ENCODE data around the gene MYO15B.
"Not testable (repeated sequence)": the region's sequence is repeated elsewhere in the genome, so short reads cannot be mapped to it uniquely, and the experiment has no call there.

Gene MYO15B

GRCh38 chr17:75576661-75577060 is 10.9 kb upstream of the MYO15B start:
- no peak for DNase-seq

GRCh38 chr17:75581121-75581725 is 6.4 kb upstream of the MYO15B start:
- not testable (repeated sequence) for DNase-seq

DNA sequence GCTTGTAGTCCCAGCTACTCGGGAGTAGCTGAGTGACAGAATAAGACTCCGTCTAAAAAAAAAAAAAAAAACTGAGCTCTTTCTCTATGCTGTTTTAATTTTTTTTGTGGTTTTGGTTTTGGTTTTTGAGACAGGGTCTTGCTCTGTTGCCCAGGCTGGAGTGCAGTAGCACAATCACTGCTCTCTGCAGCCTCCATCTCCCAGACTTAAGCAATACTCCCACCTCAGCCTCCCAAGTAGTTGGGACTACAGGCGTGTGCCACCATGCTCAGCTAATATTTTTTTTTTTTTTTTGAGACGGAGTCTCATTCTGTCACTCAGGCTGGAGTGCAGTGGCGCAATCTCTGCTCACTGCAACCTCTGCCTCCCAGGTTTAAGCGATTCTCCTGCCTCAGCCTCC is 4.4 kb upstream of the MYO15B start:
- not testable (repeated sequence) for DNase-seq

GRCh38 chr17:75584849-75585175 is 2.8 kb upstream of the MYO15B start:
- DNase-seq, result no peak

- no peak for DNase-seq
These were observed 1.0 kb downstream of the MYO15B start for GRCh38 chr17:75588596-75589011.

GRCh38 chr17:75589012-75589918 is 1.7 kb downstream of the MYO15B start:
- peak; percentile 81 for DNase-seq

- no peak for DNase-seq
These were observed 2.3 kb downstream of the MYO15B start for GRCh38 chr17:75589919-75590303.

DNA sequence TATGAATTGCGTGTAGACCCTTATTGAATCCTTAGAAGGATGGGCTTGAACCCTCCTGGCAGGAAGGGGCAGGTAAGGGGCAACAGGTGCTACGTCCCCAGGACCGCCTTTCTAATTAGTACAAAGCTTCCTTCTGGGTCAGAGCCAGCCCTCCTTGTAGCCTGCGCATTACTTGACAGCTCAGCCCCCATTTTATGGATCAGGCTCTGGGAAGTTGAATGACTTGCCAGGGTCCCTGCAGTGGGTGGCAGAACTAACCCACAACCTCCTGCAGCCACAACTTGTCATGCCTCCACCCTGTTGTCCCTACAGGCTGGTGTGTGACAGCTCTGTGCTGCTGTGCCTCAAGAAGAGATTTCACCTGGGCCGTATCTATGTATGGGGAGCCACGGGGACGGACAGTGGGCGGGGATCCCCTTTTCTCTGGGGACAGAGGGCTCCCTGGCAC is 2.7 kb downstream of the MYO15B start:
- no peak for DNase-seq

- no peak for DNase-seq
These were observed 3.5 kb downstream of the MYO15B start for GRCh38 chr17:75590849-75591721.

- no peak for DNase-seq
These were observed 4.2 kb downstream of the MYO15B start for GRCh38 chr17:75591722-75592302.

- DNase-seq, result no peak
These were observed 4.9 kb downstream of the MYO15B start for GRCh38 chr17:75592348-75593020.

- not testable (repeated sequence) for DNase-seq
These were observed 5.8 kb downstream of the MYO15B start for GRCh38 chr17:75593430-75593829.

DNA sequence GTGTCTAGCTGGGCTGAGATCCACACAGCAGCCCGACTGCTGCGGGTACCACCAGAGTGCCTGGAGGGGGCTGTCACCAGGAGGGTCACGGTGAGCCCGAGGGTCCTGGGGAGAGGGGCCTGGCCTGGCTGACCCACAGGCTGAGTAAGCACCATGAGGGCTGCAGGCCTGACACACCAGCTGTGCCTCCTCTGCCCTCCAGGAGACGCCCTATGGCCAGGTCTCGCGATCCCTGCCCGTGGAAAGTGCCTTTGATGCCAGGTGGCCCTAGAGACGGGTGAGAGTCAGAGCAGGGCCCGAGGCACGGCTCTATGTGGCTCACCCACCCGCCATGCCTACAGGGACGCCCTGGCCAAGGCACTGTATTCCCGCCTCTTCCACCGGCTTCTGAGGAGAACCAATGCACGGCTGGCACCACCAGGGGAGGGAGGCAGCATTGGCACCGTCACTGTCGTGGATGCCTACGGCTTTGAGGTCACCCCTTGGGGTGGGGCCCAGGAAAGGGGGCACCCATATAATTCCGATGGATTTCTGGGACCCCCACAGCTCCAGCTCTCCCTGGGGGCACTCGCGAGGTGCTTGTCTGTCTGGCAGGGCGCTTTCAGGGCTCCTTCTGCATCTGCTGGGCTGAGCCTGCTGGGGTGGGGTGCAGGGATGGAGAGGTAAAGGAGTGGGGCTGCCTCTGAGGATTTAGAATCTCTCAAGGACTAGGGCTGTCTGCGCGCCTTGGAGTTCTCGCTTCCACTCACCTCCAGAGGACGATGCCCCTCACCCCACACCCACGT is 7.1 kb downstream of the MYO15B start:
- no peak for DNase-seq

- no peak for DNase-seq
These were observed 7.8 kb downstream of the MYO15B start for GRCh38 chr17:75595284-75595919.

DNA sequence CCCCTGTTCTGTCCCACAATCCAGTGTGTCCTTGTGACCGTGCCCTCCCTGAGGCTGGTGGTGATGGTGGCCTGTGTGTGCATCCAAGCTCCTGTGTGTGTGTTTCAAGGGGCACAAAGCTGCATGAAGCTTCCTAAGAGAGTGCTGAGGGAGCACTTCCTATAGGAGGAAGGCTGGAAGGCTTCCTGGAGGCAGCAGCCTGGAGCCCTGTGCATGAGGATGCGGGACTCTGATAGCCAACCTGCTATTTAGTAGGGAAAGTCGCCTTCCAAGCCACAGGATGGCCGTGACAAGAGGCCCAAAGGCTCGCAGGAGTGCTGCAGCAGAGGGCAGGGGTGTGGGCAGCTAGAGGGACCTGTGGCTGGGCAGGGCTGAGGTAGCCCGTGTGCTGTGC is 8.3 kb downstream of the MYO15B start:
- DNase-seq, result no peak

GRCh38 chr17:75596320-75597087 is 8.9 kb downstream of the MYO15B start:
- no peak for DNase-seq

- peak; percentile 22 for DNase-seq
These were observed 13.7 kb downstream of the MYO15B start for GRCh38 chr17:75601057-75601987.

DNA sequence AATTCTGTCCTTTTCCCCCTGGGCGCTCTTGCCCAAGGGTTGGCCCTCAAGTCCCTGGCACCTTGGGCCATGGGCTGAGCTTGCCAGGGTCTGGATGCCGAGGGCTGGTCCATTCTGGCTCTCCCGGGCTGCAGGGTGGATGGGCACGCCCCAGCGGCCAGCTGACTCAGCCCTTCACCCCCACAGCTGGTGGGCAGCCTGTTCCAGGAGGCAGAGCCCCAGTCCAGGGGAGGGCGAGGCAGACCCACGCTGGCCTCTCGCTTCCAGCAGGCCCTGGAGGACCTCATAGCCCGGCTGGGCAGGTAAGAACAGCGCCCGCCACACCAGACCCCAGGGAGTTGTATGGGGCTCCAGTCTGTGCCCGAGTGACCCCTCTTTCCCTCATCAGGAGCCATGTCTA is 15.0 kb downstream of the MYO15B start:
- DNase-seq, result no peak

DNA sequence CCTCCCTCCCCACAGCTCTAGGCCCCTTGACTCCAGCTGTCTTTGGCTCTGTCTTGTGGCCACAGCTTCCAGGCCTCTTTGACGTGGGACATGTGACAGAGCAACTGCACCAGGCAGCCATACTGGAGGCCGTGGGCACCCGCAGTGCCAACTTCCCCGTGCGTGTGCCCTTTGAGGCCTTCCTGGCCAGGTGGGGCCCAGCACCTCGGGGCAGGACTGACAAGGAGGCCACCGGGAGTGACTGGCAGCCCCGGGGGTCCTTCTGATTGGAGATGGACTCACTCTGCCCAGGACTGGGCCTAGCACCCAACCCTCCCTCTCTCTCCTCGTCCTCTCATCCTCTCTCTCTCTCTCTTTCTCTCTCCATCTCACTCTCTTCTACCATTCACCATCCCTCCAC is 15.5 kb downstream of the MYO15B start:
- DNase-seq, result no peak

Data from NCI-H1105 treated with DMSO at 0.1 percent for 48 hours (cell line).